OCI-LY7 (cell line): ENCODE measurements around the gene CGNL1. TPM values are rescaled to one million over a fixed set of nuclear protein-coding genes. Genes with fewer than 3 reads are reported as not detected.

Experiments
- BruUV-seq: library from RNA; stranded (reverse); fragments of 400-500 nt; replicated peaks from 2 replicates; lab custom pipeline; 2021; lab: Mats Ljungman, UMichigan
- CTCF ChIA-PET: fragments of 300-600 bp; sonication (Branson Sonifier 250); formaldehyde crosslinking; loops from one replicate; lab custom pipeline; 2022; ENCODE audit warnings: antibody characterized with exemption; ENCODE audit not compliant: unreplicated experiment; lab: Charles Lee
- POLR2A ChIA-PET: fragments of 300-600 bp; sonication (Branson Sonifier 250); formaldehyde crosslinking; loops from one replicate; lab custom pipeline; 2022; ENCODE audit warnings: antibody characterized with exemption; lab: Charles Lee
- DNase-seq: peaks from one replicate; pipeline ENCODE4 v3.0.0-alpha.2; 2015; ENCODE audit warnings: low spot score
- H2AFZ ChIP-seq: fragments of 200-600 bp; sonication (generic), shearing (Covaris generic); 2 replicates; pipeline ENCODE4 v1.6.1; 2014; ENCODE audit warnings: mild to moderate bottlenecking, antibody characterized with exemption, low read length, moderate library complexity
- H3K27ac ChIP-seq: fragments of 200-600 bp; sonication (generic); 2 replicates; pipeline ENCODE4 v1.5.1; 2014; ENCODE audit warnings: mixed run types, low read depth, mild to moderate bottlenecking, moderate library complexity, low read length, inconsistent platforms; ENCODE audit not compliant: poor library complexity, severe bottlenecking
- H3K36me3 ChIP-seq: fragments of 200-600 bp; sonication (generic); 2 replicates; pipeline ENCODE4 v1.6.1; 2014; ENCODE audit warnings: mild to moderate bottlenecking, antibody characterized with exemption, low read length, moderate library complexity, mixed read lengths; ENCODE audit not compliant: insufficient read depth
- H3K4me1 ChIP-seq: fragments of 200-600 bp; sonication (generic); 2 replicates; pipeline ENCODE4 v1.5.1; 2014; ENCODE audit warnings: mild to moderate bottlenecking, low read length; ENCODE audit not compliant: insufficient read depth, poor library complexity, severe bottlenecking
- H3K4me2 ChIP-seq: fragments of 200-600 bp; sonication (generic); 2 replicates; pipeline ENCODE4 v1.6.1; 2014; ENCODE audit warnings: mild to moderate bottlenecking, low read length
- H3K4me3 ChIP-seq: fragments of 200-600 bp; sonication (generic); 2 replicates; pipeline ENCODE4 v1.5.1; 2014; ENCODE audit warnings: mild to moderate bottlenecking, low read depth, low read length; ENCODE audit not compliant: poor library complexity, severe bottlenecking
- H3K79me2 ChIP-seq: fragments of 200-600 bp; sonication (generic); 2 replicates; pipeline ENCODE4 v1.6.1; 2016; ENCODE audit warnings: low read depth, mild to moderate bottlenecking, low read length, moderate library complexity, mixed read lengths; ENCODE audit not compliant: insufficient read depth
- H3K9me2 ChIP-seq: fragments of 200-600 bp; sonication (generic); 2 replicates; pipeline ENCODE4 v1.6.1; 2016; ENCODE audit warnings: mild to moderate bottlenecking, low read length, mixed read lengths; ENCODE audit not compliant: insufficient read depth
- H3K9me3 ChIP-seq: fragments of 200-600 bp; sonication (generic); 2 replicates; pipeline ENCODE4 v1.6.1; 2014; ENCODE audit warnings: mild to moderate bottlenecking, mixed run types, low read length, mixed read lengths
- H4K20me1 ChIP-seq: fragments of 200-600 bp; sonication (generic); 2 replicates; pipeline ENCODE4 v1.6.1; 2014; ENCODE audit warnings: mild to moderate bottlenecking, antibody characterized with exemption, low read length, moderate library complexity, mixed read lengths; ENCODE audit not compliant: insufficient read depth
- CTCF ChIP-seq: fragments of 200-600 bp; sonication (generic); conservative IDR thresholded peaks from 2 replicates; pipeline ENCODE4 v1.5.1; 2014; ENCODE audit warnings: mild to moderate bottlenecking, antibody characterized with exemption, low read length, moderate library complexity, mixed read lengths
- EZH2phosphoT487 ChIP-seq: fragments of 200-600 bp; sonication (generic); IDR thresholded peaks from 2 replicates; pipeline ENCODE4 v1.6.1; 2018; ENCODE audit warnings: low read depth, borderline replicate concordance, mild to moderate bottlenecking, mixed run types, antibody characterized with exemption, low read length, moderate library complexity, mixed read lengths
- intact Hi-C: fragments of 100-400 bp; cut with micrococcal nuclease; formaldehyde crosslinking; loops from one replicate; pipeline ENCODE4 v1.10.0; 2022; ENCODE audit not compliant: unreplicated experiment
- total RNA-seq, 2 experiments: library from RNA; depleted of rRNA in 1 of 2; stranded (reverse); fragments of >200 nt in 1 of 2; shearing (Covaris generic) in 1 of 2; gene quantifications; 2 replicates each; pipeline ENCODE4 v1.2.3, GENCODE V29; 2014 to 2022

The CGNL1 gene
- total RNA-seq, 2 experiments from 2014 or later: 0.04 TPM; not detected in 1

GRCh38 chr15:57550640-57551039 lies 174.3 kb downstream of the CGNL1 start:
- Histone ChIP-seq H3K4me1 (no peaks in the 10 kb centered on the region), H3K36me3 (no peaks in the 10 kb centered on the region), H3K4me2 (no peak overlapping the region), H3K4me3 (no peak overlapping the region), H3K79me2 (no peaks in the 10 kb centered on the region), H4K20me1 (no peaks in the 10 kb centered on the region), H3K9me2 (no peaks in the 10 kb centered on the region), H3K9me3 (no peaks in the 10 kb centered on the region), H3K27ac (no peak overlapping the region), H2AFZ (no peak overlapping the region)
- ChIA-PET POLR2A (no interaction called here), CTCF (no interaction called here)
- DNase-seq: no peak
- intact Hi-C loops: no loop called here
- BruUV-seq: no TSS peak
- TF ChIP-seq EZH2phosphoT487 (no peak), CTCF (no peak)

- H4K20me1 ChIP-seq: no peaks in the 10 kb centered on the region
- H2AFZ ChIP-seq: no peak overlapping the region
- BruUV-seq: no TSS peak
- H3K4me3 ChIP-seq: no peak overlapping the region
- H3K9me2 ChIP-seq: no peaks in the 10 kb centered on the region
- POLR2A ChIA-PET: no interaction called here
- TF ChIP-seq CTCF (no peak), EZH2phosphoT487 (no peak)
- H3K79me2 ChIP-seq: no peaks in the 10 kb centered on the region
- H3K9me3 ChIP-seq: no peaks in the 10 kb centered on the region
- no peaks in the 10 kb centered on the region for H3K4me1 ChIP-seq
- intact Hi-C loops: no loop called here
- DNase-seq: no peak
- H3K27ac ChIP-seq: no peak overlapping the region
- no peak overlapping the region for H3K4me2 ChIP-seq
- no peaks in the 10 kb centered on the region for H3K36me3 ChIP-seq
- CTCF ChIA-PET: no interaction called here
Observed at GRCh38 chr15:57551715-57552677, 175.7 kb downstream of the CGNL1 start.
